ENCODE data around the gene RGS14.

DNA sequence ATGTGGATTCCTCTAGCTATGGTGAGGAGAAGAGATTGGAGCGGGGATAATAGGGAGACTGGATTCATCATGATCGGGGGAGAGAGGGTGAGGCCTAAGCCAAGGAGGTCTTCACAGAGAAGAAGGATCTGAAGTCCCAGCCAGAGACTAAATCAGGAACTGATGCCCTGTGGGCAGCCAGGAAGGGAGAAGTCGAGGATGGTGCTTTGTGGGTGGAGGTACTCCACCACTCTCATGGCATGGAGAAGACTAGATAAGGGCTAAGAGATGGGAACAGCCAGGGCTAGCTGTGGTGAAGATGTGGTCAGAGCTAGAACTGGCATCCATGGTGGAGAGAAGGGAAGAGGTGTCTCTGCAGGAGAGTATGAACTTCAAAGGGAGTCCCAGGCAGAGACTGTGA lies 3.0 kb upstream of the RGS14 start:
- no peak for TF ChIP-seq POLR2A (IDR thresholded peaks at IDR 0.05)
- TF ChIP-seq, protein P1, sequence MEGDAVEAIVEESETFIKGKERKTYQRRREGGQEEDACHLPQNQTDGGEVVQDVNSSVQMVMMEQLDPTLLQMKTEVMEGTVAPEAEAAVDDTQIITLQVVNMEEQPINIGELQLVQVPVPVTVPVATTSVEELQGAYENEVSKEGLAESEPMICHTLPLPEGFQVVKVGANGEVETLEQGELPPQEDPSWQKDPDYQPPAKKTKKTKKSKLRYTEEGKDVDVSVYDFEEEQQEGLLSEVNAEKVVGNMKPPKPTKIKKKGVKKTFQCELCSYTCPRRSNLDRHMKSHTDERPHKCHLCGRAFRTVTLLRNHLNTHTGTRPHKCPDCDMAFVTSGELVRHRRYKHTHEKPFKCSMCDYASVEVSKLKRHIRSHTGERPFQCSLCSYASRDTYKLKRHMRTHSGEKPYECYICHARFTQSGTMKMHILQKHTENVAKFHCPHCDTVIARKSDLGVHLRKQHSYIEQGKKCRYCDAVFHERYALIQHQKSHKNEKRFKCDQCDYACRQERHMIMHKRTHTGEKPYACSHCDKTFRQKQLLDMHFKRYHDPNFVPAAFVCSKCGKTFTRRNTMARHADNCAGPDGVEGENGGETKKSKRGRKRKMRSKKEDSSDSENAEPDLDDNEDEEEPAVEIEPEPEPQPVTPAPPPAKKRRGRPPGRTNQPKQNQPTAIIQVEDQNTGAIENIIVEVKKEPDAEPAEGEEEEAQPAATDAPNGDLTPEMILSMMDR (IDR thresholded peaks at IDR 0.05): no peak
- TF ChIP-seq EP300 (IDR thresholded peaks at IDR 0.05): no peak

All from tibial nerve (tissue), 4 donors.